ENCODE measurements around the gene RPL15. TPM values are rescaled to one million over a fixed set of nuclear protein-coding genes. Genes with fewer than 3 reads are reported as not detected.

RPL15 gene
- total RNA-seq, 4 donors from 2014 or later, result 1,759 to 2,538 (median 2,309) TPM

GRCh38 chr3:23926246-23926645, 9.3 kb downstream of the RPL15 start:
- DNase-seq (ENCODE audit: extremely low spot score), result no peak
- Histone ChIP-seq H3K4me3 (no peak overlapping the region), H3K27ac (replicated peaks in 1 of 4) (no peak overlapping the region), H3K9me3 (no peaks in the 10 kb centered on the region), H3K27me3 (no peaks in the 10 kb centered on the region), H3K4me1 (no peaks in the 10 kb centered on the region), H3K36me3 (peaks cover 0 to 16% (median 13%) of the 10 kb centered on the region in 4 donors)
- no peak for TF ChIP-seq POLR2A (IDR thresholded peaks at IDR 0.05; ENCODE audit: low read depth)
- no peak for TF ChIP-seq EP300 (IDR thresholded peaks at IDR 0.05)
- intact Hi-C loops (cut with DNase I), result no loop called here
- 90% methylated on average over 7 of the region's 7 CpGs for WGBS

- intact Hi-C loops (cut with DNase I), result no loop called here
- Histone ChIP-seq H3K27me3 (no peaks in the 10 kb centered on the region), H3K36me3 (peaks cover 0 to 12% (median 8%) of the 10 kb centered on the region in 4 donors), H3K27ac (replicated peaks in 1 of 4) (no peak overlapping the region), H3K9me3 (no peaks in the 10 kb centered on the region), H3K4me3 (no peak overlapping the region), H3K4me1 (no peaks in the 10 kb centered on the region)
- DNase-seq (ENCODE audit: extremely low spot score), result no peak
- 86% methylated on average over 3 of the region's 3 CpGs for WGBS
- TF ChIP-seq POLR2AphosphoS5 (IDR thresholded peaks at IDR 0.05), result no peak
- TF ChIP-seq CTCF (IDR thresholded peaks at IDR 0.05), result no peak
- TF ChIP-seq POLR2A (IDR thresholded peaks at IDR 0.05; ENCODE audit: low read depth), result no peak
- no peak for TF ChIP-seq EP300 (IDR thresholded peaks at IDR 0.05)
Observed at GRCh38 chr3:23926736-23927135, 9.8 kb downstream of the RPL15 start.

- TF ChIP-seq EP300 (IDR thresholded peaks at IDR 0.05) (no peak), POLR2AphosphoS5 (IDR thresholded peaks at IDR 0.05) (no peak), CTCF (IDR thresholded peaks at IDR 0.05) (no peak), POLR2A (IDR thresholded peaks at IDR 0.05; ENCODE audit: low read depth) (no peak)
- no peaks in the 10 kb centered on the region for H3K4me1 ChIP-seq
- intact Hi-C loops (cut with DNase I), result no loop called here
Observed at GRCh38 chr3:23928524-23928923, 11.6 kb downstream of the RPL15 start.

DNA sequence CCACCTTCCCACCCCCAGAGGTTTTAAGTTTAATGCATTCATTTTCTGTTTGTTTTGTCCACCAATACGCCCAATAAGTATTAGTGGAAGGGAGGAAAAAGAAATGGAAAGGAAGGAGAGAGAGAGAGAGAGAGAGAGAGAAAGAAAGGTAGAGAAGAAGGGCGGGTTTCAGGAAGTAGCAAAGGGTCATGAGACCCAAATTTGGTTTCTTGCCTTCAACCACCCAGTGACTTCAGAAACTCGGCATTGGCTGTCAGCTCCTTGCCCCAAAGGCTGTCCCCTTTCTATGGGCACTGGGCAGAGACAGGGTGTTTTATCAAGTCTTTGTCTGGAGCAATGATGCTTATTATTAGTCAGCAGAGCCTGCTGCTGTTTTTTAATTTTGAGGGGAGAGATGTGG, 14.7 kb downstream of the RPL15 start:
- no peaks in the 10 kb centered on the region for H3K4me1 ChIP-seq
- no peak overlapping the region for H3K27ac ChIP-seq (replicated peaks in 1 of 4)
- 87% methylated on average over 3 of the region's 3 CpGs for WGBS
- intact Hi-C loops (cut with DNase I), result no loop called here
- H3K36me3 ChIP-seq, result no peaks in the 10 kb centered on the region
- H3K9me3 ChIP-seq, result no peaks in the 10 kb centered on the region
- H3K27me3 ChIP-seq, result no peaks in the 10 kb centered on the region
- no peak for DNase-seq (ENCODE audit: extremely low spot score)
- TF ChIP-seq EP300 (IDR thresholded peaks at IDR 0.05) (no peak), POLR2AphosphoS5 (IDR thresholded peaks at IDR 0.05) (no peak), POLR2A (IDR thresholded peaks at IDR 0.05; ENCODE audit: low read depth) (no peak), CTCF (IDR thresholded peaks at IDR 0.05) (no peak)
- no peak overlapping the region for H3K4me3 ChIP-seq

More at GRCh38 chr3:23928524-23928923, 11.6 kb downstream of the RPL15 start:
- H3K27ac ChIP-seq (replicated peaks in 1 of 4), result no peak overlapping the region
- H3K27me3 ChIP-seq, result no peaks in the 10 kb centered on the region
- no peaks in the 10 kb centered on the region for H3K36me3 ChIP-seq
- DNase-seq (ENCODE audit: extremely low spot score), result no peak
- WGBS, result 87% methylated on average over 8 of the region's 8 CpGs
- no peaks in the 10 kb centered on the region for H3K9me3 ChIP-seq
- no peak overlapping the region for H3K4me3 ChIP-seq

GRCh38 chr3:23932571-23932970, 15.6 kb downstream of the RPL15 start:
- DNase-seq (ENCODE audit: extremely low spot score), result no peak
- WGBS, result 90% methylated on average over 4 of the region's 4 CpGs
- no peaks in the 10 kb centered on the region for H3K36me3 ChIP-seq
- intact Hi-C loops (cut with DNase I), result no loop called here
- no peak overlapping the region for H3K27ac ChIP-seq (replicated peaks in 1 of 4)
- H3K27me3 ChIP-seq, result no peaks in the 10 kb centered on the region
- no peaks in the 10 kb centered on the region for H3K9me3 ChIP-seq
- H3K4me1 ChIP-seq, result no peaks in the 10 kb centered on the region
- no peak overlapping the region for H3K4me3 ChIP-seq
- TF ChIP-seq POLR2AphosphoS5 (IDR thresholded peaks at IDR 0.05) (no peak), CTCF (IDR thresholded peaks at IDR 0.05) (no peak), EP300 (IDR thresholded peaks at IDR 0.05) (no peak), POLR2A (IDR thresholded peaks at IDR 0.05; ENCODE audit: low read depth) (no peak)

Data from esophagus muscularis mucosa (tissue), 4 donors.